Natural killer cell (primary cell): ENCODE measurements around the gene RCBTB2. TPM values are rescaled to one million over a fixed set of nuclear protein-coding genes. Genes with fewer than 3 reads are reported as not detected.
A peak's percentile ranks its signal among the peaks of the same experiment; 100 is the strongest.

Experiments
- ATAC-seq, 3 donors: fragments of 150-1000 bp in 2 of 3; fragments of 200-7000 bp in 1 of 3; cut with Tn5 transposase; 1 replicate in 1 of 3; 2 replicates in 2 of 3; pipeline ENCODE4 v1.10.0; 2021; ENCODE audit warnings: mild to moderate bottlenecking in 2 of 3, moderate library complexity in 2 of 3
- DNase-seq, 2 donors: peaks; one replicate each; pipeline versions ENCODE4 v3.0.0 to v3.0.0-alpha.2; 2013 to 2021; ENCODE audit warnings: mixed read lengths in 1 of 2
- H3K27ac ChIP-seq: one replicate; pipeline ENCODE4 v1.5.1; 2013; ENCODE audit warnings: mild to moderate bottlenecking, low read length
- H3K27me3 ChIP-seq: one replicate; pipeline ENCODE4 v1.6.1; 2013; ENCODE audit warnings: low read length; ENCODE audit not compliant: control insufficient read depth, insufficient read depth
- H3K36me3 ChIP-seq: one replicate; pipeline ENCODE4 v1.6.1; 2013; ENCODE audit warnings: low read length; ENCODE audit not compliant: control insufficient read depth, insufficient read depth
- H3K4me1 ChIP-seq: one replicate; pipeline ENCODE4 v1.6.1; 2013; ENCODE audit warnings: low read length; ENCODE audit not compliant: control insufficient read depth, insufficient read depth
- H3K4me3 ChIP-seq: one replicate; pipeline ENCODE4 v1.5.1; 2013; ENCODE audit warnings: low read length
- H3K9me3 ChIP-seq: one replicate; pipeline ENCODE4 v1.6.1; 2013; ENCODE audit warnings: low read length; ENCODE audit not compliant: control insufficient read depth, insufficient read depth
- H3K27ac Mint-ChIP-seq, 2 donors: one replicate each; pipeline ENCODE4 v1.8.0; 2022; ENCODE audit warnings: mild to moderate bottlenecking in 2 of 2, mixed read lengths in 2 of 2, moderate library complexity in 1 of 2
- H3K27me3 Mint-ChIP-seq, 2 donors: one replicate each; pipeline ENCODE4 v1.8.0; 2022; ENCODE audit warnings: low read depth in 2 of 2, mixed read lengths in 2 of 2
- H3K36me3 Mint-ChIP-seq: one replicate; pipeline ENCODE4 v1.8.0; 2022; ENCODE audit warnings: mixed read lengths
- H3K4me1 Mint-ChIP-seq, 2 donors: one replicate each; pipeline ENCODE4 v1.8.0; 2022; ENCODE audit warnings: mixed read lengths in 2 of 2
- H3K4me3 Mint-ChIP-seq: one replicate; pipeline ENCODE4 v1.8.0; 2022; ENCODE audit warnings: mild to moderate bottlenecking, moderate library complexity, mixed read lengths
- H3K9me3 Mint-ChIP-seq, 2 donors: one replicate each; pipeline ENCODE4 v1.8.0; 2022; ENCODE audit warnings: mixed read lengths in 2 of 2
- CTCF ChIP-seq: fragments of 200-600 bp; IDR thresholded peaks from one replicate; pipeline ENCODE4 v1.8.0; 2022; ENCODE audit warnings: antibody characterized with exemption
- WGBS: methylation state at CpG from one replicate; pipeline ENCODE4 v1.1.7; 2013; ENCODE audit warnings: missing lambda C conversion rate; ENCODE audit not compliant: insufficient coverage; 5-methylcytosine and 5-hydroxymethylcytosine counted together
- intact Hi-C: fragments of 100-400 bp; cut with micrococcal nuclease; formaldehyde crosslinking; loops from one replicate; pipeline ENCODE4 v1.14.2; 2022
- total RNA-seq, 4 donors: library from RNA; stranded (reverse); fragments of 120-200 nt in 1 of 4; gene quantifications; one replicate each; pipeline versions ENCODE4 v1.2.3 to v1.2.4, GENCODE V29; 2013 to 2022

Gene RCBTB2
- total RNA-seq, 3 donors from 2014 or later (not counting 1 experiment from before 2014, with no cell fraction given), result 21.9 to 27.1 (median 24.2) TPM

DNA sequence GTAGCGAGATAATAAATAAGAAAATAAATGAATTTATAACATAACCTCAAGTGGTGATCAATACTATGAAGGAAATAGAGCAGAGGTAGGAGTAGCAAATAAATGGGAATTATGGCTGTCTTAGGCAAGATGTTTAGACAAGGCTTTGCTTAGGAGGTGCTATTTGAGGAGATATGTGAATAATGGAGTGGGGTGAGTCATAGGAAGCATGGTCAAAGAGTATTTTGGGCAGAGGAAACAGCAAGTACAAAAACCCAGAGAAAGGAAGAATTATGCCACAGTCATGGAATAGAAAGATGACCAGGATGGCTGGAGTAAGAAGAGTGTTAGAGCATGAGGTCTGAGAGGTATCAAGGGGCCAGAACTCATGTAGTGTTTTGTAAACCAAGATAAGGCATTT is 86.4 kb downstream of the RCBTB2 start:
- peak in 2 of 3 donors; percentile 44 to 59 for ATAC-seq
- no peak for TF ChIP-seq CTCF
- Mint-ChIP-seq H3K9me3 (peaks cover 0 to 8% of the 10 kb centered on the region in 2 donors), H3K36me3 (peaks cover 12% of the 10 kb centered on the region), H3K27me3 (no peaks in the 10 kb centered on the region), H3K27ac (no peak overlapping the region), H3K4me1 (peaks cover 11 to 21% of the 10 kb centered on the region in 2 donors), H3K4me3 (no peak overlapping the region)
- WGBS, result no CpG with 5 or more reads among the region's 1 CpG
- no peak overlapping the region for H3K4me3 ChIP-seq
- no peaks in the 10 kb centered on the region for H3K27me3 ChIP-seq
- no peak overlapping the region for H3K27ac ChIP-seq
- DNase-seq, result no peak
- peaks cover 2% of the 10 kb centered on the region for H3K9me3 ChIP-seq
- no peaks in the 10 kb centered on the region for H3K36me3 ChIP-seq
- intact Hi-C loops, result loop anchor here (5.0 kb wide), 1 partner anchor 34 kb away; the partner anchor contains the start of gene LPAR6
- peaks cover 4% of the 10 kb centered on the region for H3K4me1 ChIP-seq

- Mint-ChIP-seq H3K4me3 (no peak overlapping the region), H3K27me3 (no peaks in the 10 kb centered on the region), H3K27ac (peak overlapping the region; percentile 27 to 78), H3K4me1 (peaks cover 6 to 11% of the 10 kb centered on the region in 2 donors), H3K36me3 (no peaks in the 10 kb centered on the region), H3K9me3 (no peaks in the 10 kb centered on the region)
- DNase-seq (peak in 1 of 2 donors; percentile 13), ATAC-seq (peak in 1 of 3 donors; percentile 18)
- no peak overlapping the region for H3K27ac ChIP-seq
- no peak overlapping the region for H3K4me3 ChIP-seq
- H3K9me3 ChIP-seq, result no peaks in the 10 kb centered on the region
- WGBS, result no CpG with 5 or more reads among the region's 1 CpG
- no peaks in the 10 kb centered on the region for H3K36me3 ChIP-seq
- H3K4me1 ChIP-seq, result no peaks in the 10 kb centered on the region
- H3K27me3 ChIP-seq, result no peaks in the 10 kb centered on the region
- intact Hi-C loops, result no loop called here
- no peak for TF ChIP-seq CTCF
Measured at GRCh38 chr13:48443442-48444208, 89.3 kb downstream of the RCBTB2 start.

Other genes starting within 250 kb of the RCBTB2 start
- 10 to 100 TPM; 25.5 to 28.3 (median 26.9) TPM for gene RB1, start 229.3 kb downstream of the RCBTB2 start, total RNA-seq
- 10 to 100 TPM; 38.5 to 48.9 (median 41.1) TPM for gene LPAR6, start 120.0 kb downstream of the RCBTB2 start, total RNA-seq
- gene CYSLTR2, start 120.8 kb upstream of the RCBTB2 start, total RNA-seq, result 1 to 10 TPM; 5.3 to 8.6 (median 7.9) TPM